Urinary bladder (tissue), 4 donors: ENCODE results near the gene SIRT2. TPM values are rescaled to one million over a fixed set of nuclear protein-coding genes. Genes with fewer than 3 reads are reported as not detected.
"Not testable (repeated sequence)": the region's sequence is repeated elsewhere in the genome, so short reads cannot be mapped to it uniquely, and the experiment has no call there.

Experiments
- DNase-seq: peaks from one replicate; pipeline ENCODE4 v3.0.0-alpha.2; 2015; ENCODE audit errors: extremely low spot score
- H3K27ac ChIP-seq: one replicate; pipeline ENCODE4 v1.5.1; 2013; ENCODE audit warnings: low read depth, mild to moderate bottlenecking, moderate library complexity
- H3K36me3 ChIP-seq: one replicate; pipeline ENCODE4 v1.6.1; 2013; ENCODE audit warnings: mild to moderate bottlenecking, moderate library complexity; ENCODE audit not compliant: insufficient read depth
- H3K4me1 ChIP-seq: one replicate; pipeline ENCODE4 v1.6.1; 2013; ENCODE audit warnings: mild to moderate bottlenecking, moderate library complexity; ENCODE audit not compliant: insufficient read depth
- H3K4me3 ChIP-seq: one replicate; pipeline ENCODE4 v1.5.1; 2013; ENCODE audit warnings: low read depth, low read length
- WGBS: extraction: QIAGEN DNeasy Blood & Tissue Kit; methylation state at CpG from one replicate; pipeline ENCODE4 v1.1.7; 2013; 5-methylcytosine and 5-hydroxymethylcytosine counted together
- polyA plus RNA-seq: library from polyadenylated mRNA; stranded (reverse); fragments of 200-250 nt; gene quantifications from one replicate; pipeline ENCODE4 v1.2.3, GENCODE V29; 2013
- total RNA-seq: library from RNA; depleted of rRNA; stranded (reverse); fragments of >200 nt; gene quantifications from one replicate; pipeline ENCODE4 v1.2.3, GENCODE V29; 2014
- donor health status: healthy with polysubstance abuse.
- donor health status: healthy.

SIRT2 gene
- total and polyA plus RNA-seq, 2 donors, result 39.8 to 67.6 TPM

DNA sequence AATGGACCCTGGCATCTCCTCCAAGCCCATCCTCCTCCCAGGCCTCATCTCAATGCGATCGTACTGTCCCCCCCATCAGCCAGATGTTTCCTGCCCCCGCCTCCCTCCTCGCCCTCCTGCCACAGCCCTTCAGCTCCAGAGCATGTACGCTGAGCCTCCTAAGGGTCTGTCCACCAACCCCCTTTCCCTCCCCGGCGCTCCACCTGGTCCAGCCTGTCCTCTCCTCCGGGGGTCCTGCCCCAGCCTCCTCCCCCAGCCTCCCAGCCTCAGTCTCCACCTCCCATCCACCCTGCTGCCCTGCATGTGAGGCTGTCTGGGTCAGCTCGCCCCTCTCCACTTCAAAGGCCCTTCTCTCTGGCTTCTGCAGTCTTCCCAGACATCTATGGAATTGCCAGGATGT is 4.5 kb downstream of the SIRT2 start:
- Histone ChIP-seq H3K4me3 (no peak overlapping the region), H3K36me3 (no peaks in the 10 kb centered on the region), H3K4me1 (peaks cover 1% of the 10 kb centered on the region), H3K27ac (no peak overlapping the region)
- DNase-seq, result no peak
- 73% methylated on average over 9 of the region's 9 CpGs for WGBS

DNA sequence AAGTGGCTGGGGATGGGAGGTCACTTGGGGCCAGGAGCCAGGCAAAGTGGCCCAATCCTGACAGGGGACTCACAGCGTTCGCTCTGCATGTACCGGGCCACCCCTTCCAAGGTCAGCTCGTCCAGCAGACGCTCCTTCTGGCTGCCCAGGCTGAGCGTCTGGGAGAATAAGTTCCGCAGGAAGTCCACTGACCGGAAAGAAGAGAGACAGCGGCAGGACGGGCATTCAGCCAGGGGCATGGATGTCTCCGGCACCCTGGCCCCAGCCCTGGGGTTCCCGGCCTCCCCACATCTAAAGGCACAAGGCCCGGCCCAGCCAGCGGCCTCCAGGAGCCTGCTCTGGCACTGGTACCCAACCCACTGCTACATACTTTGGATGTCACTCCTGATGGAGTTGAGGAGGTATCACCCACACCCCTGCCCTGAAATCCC is 6.1 kb downstream of the SIRT2 start:
- no peaks in the 10 kb centered on the region for H3K4me1 ChIP-seq
- 87% methylated on average over 14 of the region's 14 CpGs for WGBS
- no peak for DNase-seq
- no peak overlapping the region for H3K27ac ChIP-seq
- no peak overlapping the region for H3K4me3 ChIP-seq
- H3K36me3 ChIP-seq, result no peaks in the 10 kb centered on the region

DNA sequence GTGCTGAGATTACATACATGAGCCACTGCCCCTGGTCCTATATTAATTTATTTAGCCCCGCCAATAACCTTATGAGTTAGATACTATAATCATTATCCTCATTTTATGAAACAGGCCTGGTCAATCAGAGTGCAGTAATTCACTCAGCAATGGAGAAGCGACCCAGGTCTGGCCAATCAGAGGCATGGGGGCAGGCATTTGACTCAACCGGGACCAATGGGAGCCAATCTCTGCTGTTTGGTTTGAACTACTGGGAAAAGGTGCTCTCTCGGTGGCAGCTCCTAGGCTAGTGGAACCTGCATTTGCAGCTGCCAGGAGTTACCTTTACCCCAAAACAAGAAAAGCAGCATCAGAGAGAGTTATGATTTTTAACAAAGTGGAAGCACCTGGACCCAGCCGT is 6.6 kb downstream of the SIRT2 start:
- Histone ChIP-seq H3K27ac (no peak overlapping the region), H3K4me3 (no peak overlapping the region), H3K4me1 (no peaks in the 10 kb centered on the region), H3K36me3 (no peaks in the 10 kb centered on the region)
- 83% methylated on average over 5 of the region's 5 CpGs for WGBS
- no peak for DNase-seq

- no peak overlapping the region for H3K27ac ChIP-seq
- no peaks in the 10 kb centered on the region for H3K36me3 ChIP-seq
- no peak for DNase-seq
- WGBS, result 86% methylated on average over 6 of the region's 6 CpGs
- H3K4me3 ChIP-seq, result no peak overlapping the region
- H3K4me1 ChIP-seq, result no peaks in the 10 kb centered on the region
These were observed 7.6 kb downstream of the SIRT2 start for GRCh38 chr19:38891771-38892170.

DNA sequence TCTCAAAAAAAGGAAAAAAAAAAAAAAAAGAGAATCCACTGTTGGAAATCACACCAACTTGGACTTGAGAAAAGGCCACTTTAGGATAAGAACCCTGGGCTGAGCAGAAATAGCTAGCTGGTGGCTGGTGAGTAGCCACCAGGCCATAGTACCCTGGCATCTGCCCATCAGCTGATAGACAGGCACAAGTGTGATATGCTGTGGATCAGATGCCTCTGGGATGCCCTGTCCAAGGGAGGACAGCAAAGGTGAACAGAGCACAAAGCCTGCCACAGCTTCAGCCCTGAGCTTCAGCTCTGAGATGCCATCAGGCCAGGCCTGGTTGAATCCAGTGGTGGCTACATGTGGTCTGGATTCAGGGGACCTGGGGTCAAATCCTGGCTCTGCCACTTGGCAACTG is 8.7 kb downstream of the SIRT2 start:
- no peak overlapping the region for H3K4me3 ChIP-seq
- no peaks in the 10 kb centered on the region for H3K36me3 ChIP-seq
- no peak overlapping the region for H3K27ac ChIP-seq
- no peak for DNase-seq
- no peaks in the 10 kb centered on the region for H3K4me1 ChIP-seq

- Histone ChIP-seq H3K27ac (no peak overlapping the region), H3K4me3 (no peak overlapping the region), H3K36me3 (no peaks in the 10 kb centered on the region), H3K4me1 (no peaks in the 10 kb centered on the region)
- DNase-seq, result no peak
- 90% methylated on average over 8 of the region's 8 CpGs for WGBS
These were observed 9.6 kb downstream of the SIRT2 start for GRCh38 chr19:38889803-38890202.

- no peak overlapping the region for H3K4me3 ChIP-seq
- 93% methylated on average over 17 of the region's 17 CpGs for WGBS
- no peaks in the 10 kb centered on the region for H3K4me1 ChIP-seq
- H3K27ac ChIP-seq, result no peak overlapping the region
- no peak for DNase-seq
- no peaks in the 10 kb centered on the region for H3K36me3 ChIP-seq
These were observed 10.5 kb downstream of the SIRT2 start for GRCh38 chr19:38888876-38889275.

- H3K36me3 ChIP-seq, H3K4me3 ChIP-seq, H3K4me1 ChIP-seq, DNase-seq, H3K27ac ChIP-seq: not testable (repeated sequence)
- 96% methylated on average over 3 of the region's 3 CpGs for WGBS
These were observed 14.7 kb downstream of the SIRT2 start for GRCh38 chr19:38884691-38885090.

GRCh38 chr19:38883286-38883685 is 16.1 kb downstream of the SIRT2 start:
- DNase-seq, result no peak
- Histone ChIP-seq H3K36me3 (peaks cover 5% of the 10 kb centered on the region), H3K4me3 (no peak overlapping the region), H3K27ac (no peak overlapping the region), H3K4me1 (no peaks in the 10 kb centered on the region)
- 95% methylated on average over 9 of the region's 9 CpGs for WGBS

DNA sequence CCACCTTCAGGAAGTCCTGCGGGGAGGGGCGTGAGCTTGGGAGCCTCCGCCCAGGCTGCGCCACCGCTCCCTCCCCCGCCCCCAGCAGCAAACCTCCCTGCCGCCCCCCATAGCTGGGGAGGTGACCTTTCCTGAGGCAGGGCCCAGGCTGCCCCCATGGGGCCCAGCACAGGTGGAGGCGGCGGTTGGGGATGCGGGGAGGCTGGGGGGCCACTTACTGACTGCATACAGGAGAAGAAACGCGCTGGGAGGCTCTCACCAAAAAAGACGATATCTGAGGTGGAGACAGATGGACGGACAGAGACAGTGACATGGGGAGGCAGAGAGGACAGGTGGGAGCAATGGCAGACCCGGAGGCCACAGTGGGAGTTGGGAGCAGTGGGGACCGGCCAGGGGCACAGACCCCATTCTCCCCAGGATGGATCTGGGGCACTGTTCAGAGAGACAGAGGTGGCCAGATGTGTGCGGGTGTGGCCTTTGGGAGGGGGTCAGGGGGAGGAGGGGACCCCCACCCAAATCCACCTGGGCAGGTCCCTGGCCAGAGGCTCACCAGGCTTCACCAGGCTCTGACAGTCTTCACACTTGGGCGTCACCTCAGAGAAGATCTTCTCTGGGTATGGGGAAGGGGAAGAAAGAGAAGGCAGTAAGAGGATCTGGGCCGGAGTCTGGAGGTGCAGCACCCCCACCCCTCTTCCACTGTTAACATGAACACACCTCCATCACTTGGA is 18.4 kb downstream of the SIRT2 start:
- Histone ChIP-seq H3K4me1 (no peaks in the 10 kb centered on the region), H3K36me3 (peaks cover 5% of the 10 kb centered on the region), H3K4me3 (no peak overlapping the region), H3K27ac (no peak overlapping the region)
- DNase-seq, result no peak
- WGBS, result 94% methylated on average over 19 of the region's 19 CpGs

DNA sequence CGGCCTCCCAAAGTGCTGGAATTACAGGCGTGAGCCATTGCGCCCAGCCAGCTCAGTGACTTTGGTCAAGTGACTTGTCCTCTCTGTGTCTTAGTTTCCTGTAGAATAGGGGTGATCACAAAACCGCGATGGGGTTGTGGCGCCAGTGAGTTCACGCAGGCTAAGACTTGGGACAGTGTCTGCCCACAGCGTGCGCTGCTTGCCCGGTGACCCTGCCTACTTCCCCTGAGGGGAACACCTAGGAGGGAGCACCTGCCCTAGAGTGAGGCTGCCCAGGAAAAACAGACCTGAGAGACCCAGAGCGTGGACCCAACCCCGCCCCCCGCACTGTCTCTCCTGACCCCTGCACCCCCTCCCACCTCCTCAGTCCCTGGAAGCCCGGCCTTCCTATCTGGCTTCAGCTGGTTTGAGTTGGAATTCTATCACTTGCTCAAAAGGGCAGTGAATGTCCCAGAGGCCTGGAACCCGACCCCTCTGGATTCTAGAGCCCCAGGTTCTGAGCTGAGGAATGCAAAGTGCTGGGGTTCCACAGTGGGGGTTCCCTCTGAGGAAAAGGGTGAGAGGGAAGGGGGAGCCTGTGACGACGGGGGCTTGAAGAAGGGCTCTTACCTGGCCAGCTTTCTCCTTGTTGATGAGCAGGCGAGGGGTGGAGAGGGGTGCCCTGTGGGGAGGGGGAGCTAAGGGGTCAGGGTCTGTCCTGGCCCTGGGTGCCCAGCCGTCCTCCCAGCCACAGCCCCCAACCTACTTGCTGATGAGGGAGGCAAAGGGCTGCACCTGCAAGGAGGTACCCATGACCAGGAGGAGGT is 19.1 kb downstream of the SIRT2 start:
- no peak overlapping the region for H3K4me3 ChIP-seq
- peaks cover 5% of the 10 kb centered on the region for H3K36me3 ChIP-seq
- no peak overlapping the region for H3K27ac ChIP-seq
- H3K4me1 ChIP-seq, result no peaks in the 10 kb centered on the region
- no peak for DNase-seq
- WGBS, result 92% methylated on average over 19 of the region's 19 CpGs

- Histone ChIP-seq H3K36me3 (peaks cover 5% of the 10 kb centered on the region), H3K4me3 (no peak overlapping the region), H3K27ac (no peak overlapping the region), H3K4me1 (no peaks in the 10 kb centered on the region)
- 89% methylated on average over 11 of the region's 11 CpGs for WGBS
- no peak for DNase-seq
These were observed 20.0 kb downstream of the SIRT2 start for GRCh38 chr19:38879400-38879751.

DNA sequence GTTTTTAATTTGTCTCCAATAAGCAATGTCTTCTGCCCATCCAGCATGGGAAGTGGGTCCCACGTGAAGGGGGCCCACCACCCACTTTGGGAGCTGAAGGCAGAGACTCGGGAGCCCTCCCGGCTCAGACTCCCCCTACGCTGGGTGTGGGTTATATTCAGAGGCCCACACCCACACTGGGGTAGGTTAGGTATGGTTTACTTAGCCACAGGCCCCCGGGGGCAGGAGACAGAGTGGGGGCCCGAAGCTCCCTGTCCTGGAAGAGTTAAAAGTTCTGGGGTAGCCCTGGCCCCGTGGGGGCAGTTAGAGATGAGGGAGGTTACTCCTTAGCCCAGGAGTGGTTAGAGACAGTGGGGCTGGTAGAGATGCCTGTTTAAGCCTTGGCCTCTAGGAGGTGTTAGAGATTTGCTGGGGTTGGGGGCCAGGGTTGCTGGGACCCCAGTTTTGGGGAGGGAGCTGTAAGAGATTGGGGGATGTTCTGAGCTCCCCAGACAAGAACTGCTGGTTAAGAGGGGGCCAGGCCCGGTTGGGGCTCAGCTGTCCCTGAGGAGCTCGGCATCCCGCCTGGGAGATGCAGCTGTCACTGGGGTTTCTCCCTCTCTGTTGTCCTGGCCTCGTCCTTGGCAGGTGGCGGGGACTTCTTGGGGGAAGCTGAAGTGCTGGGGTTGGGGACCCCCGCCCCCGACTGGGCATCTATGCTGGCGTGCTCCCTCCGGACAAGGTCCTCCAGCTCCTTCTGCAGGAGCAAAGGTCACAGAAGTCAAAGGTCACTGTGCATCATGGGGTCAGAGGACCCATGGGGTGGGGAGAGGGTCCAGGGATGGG is 20.6 kb downstream of the SIRT2 start:
- no peak overlapping the region for H3K4me3 ChIP-seq
- no peak for DNase-seq
- WGBS, result 76% methylated on average over 16 of the region's 16 CpGs
- peaks cover 5% of the 10 kb centered on the region for H3K36me3 ChIP-seq
- H3K27ac ChIP-seq, result no peak overlapping the region
- H3K4me1 ChIP-seq, result no peaks in the 10 kb centered on the region
